ENCODE data around the gene NOCT.
A peak's percentile ranks its signal among the peaks of the same experiment; 100 is the strongest.
"Not testable (repeated sequence)": the region's sequence is repeated elsewhere in the genome, so short reads cannot be mapped to it uniquely, and the experiment has no call there.

Gene NOCT

GRCh38 chr4:139011225-139011950, 4.2 kb upstream of the NOCT start:
- DNase-seq (ENCODE audit: low spot score): no peak

- no peak for DNase-seq (ENCODE audit: low spot score)
These were observed 961 bp upstream of the NOCT start for GRCh38 chr4:139014371-139015268.

DNA sequence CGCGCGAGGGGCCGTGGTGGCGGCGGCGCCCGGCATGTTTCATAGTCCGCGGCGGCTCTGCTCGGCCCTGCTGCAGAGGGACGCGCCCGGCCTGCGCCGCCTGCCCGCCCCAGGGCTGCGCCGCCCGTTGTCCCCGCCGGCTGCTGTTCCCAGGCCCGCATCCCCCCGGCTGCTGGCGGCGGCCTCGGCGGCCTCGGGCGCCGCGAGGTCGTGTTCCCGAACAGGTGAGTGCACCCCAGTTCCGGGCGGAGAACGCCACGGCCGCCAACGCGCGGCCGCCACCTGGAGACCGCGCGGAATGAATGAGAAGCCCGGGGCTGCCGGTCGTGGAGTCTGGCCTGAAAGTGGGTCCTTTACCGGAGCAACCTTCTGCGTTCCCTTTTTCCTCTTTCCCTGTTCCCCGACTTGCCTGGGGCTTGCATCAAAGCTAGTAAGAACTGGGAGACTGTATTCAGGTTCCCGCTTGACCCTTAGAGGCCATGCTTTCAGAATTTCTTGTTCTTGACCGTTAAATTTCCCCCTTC, 429 bp downstream of the NOCT start:
- peak; percentile 51 for DNase-seq (ENCODE audit: low spot score)

DNA sequence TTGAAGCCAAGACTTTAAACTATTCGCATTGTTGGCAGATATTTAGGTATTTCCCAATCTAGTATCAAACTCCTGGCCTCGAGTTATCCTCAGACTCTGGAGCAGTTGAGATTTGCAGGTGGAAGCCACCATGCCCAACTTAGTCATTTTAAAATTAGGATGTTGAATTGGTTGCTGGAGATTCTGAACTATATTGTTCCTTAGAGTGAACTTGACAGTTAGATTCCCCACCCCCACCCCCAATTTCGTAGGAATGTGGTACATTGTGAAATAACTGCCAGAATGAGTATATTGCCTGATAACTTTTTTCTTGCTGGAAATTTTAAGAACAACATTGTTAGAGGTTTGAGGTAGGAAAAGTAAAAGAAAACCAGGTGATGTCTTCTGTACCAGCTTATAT, 2.3 kb downstream of the NOCT start:
- no peak for DNase-seq (ENCODE audit: low spot score)

DNA sequence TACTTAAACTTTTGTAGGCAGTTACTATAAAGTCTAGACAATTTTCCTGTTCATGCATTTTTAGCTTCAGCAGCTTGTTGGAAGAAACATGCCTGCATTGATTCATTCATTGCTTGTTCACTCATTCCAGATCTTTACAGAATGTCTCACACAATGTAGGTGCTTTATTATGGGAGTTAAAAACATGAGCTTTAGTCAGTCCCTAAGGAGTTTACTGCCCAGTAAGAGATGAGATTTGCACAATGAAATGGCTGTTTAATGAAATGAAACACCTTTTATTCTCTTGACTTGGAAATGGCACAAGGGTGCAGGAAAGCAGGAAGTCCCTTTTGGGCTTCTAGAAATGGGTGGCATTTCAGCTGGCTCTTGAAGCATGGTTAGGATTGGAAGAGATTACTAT, 2.9 kb downstream of the NOCT start:
- DNase-seq (ENCODE audit: low spot score): no peak

GRCh38 chr4:139018971-139019758, 3.6 kb downstream of the NOCT start:
- no peak for DNase-seq (ENCODE audit: low spot score)

GRCh38 chr4:139020384-139020783, 4.8 kb downstream of the NOCT start:
- DNase-seq (ENCODE audit: low spot score): no peak

DNA sequence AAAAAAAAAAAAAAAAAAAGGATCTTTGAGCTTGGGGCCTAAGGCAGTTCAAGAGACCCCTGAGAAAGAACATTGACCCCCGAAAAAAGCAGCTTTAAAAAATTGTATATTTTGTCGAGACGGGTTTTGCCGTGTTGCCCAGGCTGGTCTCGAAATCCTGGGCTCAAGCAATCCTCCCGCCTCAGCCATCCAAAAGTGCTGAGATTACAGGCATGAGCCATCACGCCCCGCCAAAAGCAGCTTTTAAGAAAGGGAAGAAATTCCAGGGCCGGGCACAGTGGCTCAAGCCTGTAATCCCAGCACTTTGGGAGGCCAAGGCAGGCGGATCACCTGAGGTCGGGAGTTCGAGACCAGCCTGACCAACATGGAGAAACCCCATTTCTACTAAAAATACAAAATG, 5.5 kb downstream of the NOCT start:
- DNase-seq (ENCODE audit: low spot score): not testable (repeated sequence)

DNA sequence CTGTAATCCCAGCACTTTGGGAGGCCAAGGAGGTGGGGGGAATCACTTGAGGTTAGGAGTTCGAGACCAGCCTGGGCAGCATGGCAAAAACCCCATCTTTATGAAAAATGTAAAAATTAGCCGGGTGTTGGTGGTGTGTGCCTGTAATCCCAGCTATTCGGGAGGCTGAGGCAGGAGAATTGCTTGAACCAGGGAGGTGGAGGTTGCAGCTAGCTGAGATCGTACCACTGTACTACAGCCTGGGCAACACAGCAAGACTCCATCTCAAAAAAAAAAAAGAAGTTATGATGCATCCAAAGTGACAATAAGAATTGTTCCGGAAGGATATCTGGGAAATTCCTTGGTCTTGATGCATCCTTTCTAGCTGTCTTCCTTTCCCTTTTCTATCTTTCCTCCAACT, 7.3 kb downstream of the NOCT start:
- no peak for DNase-seq (ENCODE audit: low spot score)

- no peak for DNase-seq (ENCODE audit: low spot score)
These were observed 9.1 kb downstream of the NOCT start for GRCh38 chr4:139024686-139025085.

- no peak for DNase-seq (ENCODE audit: low spot score)
These were observed 10.3 kb downstream of the NOCT start for GRCh38 chr4:139025841-139026240.

GRCh38 chr4:139027776-139028175, 12.2 kb downstream of the NOCT start:
- no peak for DNase-seq (ENCODE audit: low spot score)

DNA sequence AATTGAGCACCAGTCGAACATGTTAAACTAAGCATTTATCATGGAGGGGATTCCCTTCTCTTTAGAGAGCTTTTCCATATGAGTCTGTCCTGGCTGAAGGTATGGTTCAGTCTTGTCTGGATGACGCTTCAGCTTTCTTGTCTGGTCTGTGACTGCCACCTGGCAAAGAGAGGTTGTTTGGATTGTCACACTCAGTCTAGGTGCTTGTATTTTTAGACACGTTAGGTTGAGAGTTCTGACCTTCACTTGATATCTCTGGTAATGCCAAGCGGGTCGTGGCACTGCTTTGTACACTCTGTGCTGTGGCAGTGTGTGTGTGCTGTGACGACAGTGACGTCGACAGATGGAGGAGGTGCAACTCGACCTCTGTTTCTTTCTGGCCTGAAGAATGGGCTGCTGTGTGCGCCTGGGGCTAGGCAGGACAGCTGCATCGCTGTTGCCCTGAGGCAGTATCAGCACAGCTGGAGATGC, 12.6 kb downstream of the NOCT start:
- no peak for DNase-seq (ENCODE audit: low spot score)

DNA sequence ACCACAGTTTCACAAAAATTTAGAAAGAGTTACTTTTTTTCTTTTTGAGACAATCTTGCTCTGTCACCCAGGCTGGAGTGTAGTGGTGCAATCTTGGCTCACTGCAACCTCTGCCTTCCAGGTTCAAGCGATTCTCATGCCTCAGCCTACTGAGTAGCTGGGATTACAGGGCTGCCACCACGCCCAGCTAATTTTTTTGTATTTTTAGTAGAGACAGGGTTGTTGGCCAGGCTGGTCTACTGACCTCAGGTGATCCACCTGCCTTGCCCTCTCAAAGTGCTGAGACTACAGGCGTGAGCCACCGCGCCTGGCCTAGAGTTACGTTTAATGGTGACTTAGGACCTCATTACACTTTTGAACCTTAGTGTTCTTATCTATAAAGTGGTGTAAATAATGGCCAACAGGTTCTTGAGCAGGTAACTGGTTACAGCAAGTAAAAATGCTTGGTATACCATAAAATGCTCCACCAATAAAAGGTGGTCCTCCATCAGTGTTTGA, 14.3 kb downstream of the NOCT start:
- DNase-seq (ENCODE audit: low spot score): not testable (repeated sequence)

DNA sequence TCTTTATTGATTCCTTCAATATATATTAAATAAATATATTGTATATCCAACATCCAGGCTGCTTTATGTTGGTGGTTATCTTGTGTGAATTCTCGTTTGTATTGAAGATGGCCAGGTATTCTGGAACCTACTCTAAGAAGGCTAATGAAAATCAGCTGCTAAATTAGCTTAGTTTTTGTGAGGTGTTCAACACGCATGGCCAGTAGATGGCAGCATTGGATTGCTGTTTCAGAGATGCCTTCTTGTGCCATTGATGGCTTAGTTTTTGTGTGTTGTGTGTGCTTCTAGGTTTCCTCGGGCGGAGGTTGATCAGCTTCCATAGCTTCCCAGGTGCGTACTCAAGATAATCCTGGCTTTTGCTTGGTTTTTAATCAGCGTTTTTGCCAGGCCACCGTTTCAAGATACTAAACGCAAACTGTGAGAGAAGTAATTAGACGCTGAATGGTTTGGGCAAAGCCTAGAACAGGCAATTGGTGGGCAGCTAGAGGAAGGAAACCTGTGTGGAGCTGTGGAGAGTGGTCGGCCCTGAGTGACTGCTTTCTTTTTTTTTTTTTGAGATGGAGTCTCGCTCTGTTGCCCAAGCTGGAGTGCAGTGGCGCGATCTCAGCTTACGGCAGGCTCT, 15.1 kb downstream of the NOCT start:
- DNase-seq (ENCODE audit: low spot score): peak; percentile 94

DNA sequence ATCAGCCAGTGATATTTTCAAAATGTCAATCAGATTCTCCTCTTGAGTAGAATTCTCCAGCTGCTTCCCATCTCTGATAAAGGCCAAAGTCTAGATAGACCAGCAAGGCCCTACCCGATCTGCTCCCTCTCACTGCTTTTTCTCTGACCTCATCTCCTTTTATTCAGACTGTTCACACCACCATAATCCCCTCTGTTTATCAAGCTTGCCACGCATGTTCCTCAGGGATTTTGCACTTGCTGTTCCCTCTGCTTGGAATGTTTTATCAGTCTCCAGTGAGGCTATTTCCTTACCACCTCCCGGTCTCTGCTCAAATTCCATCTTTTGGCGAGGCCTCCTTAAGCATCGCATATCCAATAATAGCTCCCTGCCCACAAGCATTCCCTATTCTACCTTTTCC, 20.1 kb downstream of the NOCT start:
- no peak for DNase-seq (ENCODE audit: low spot score)

DNA sequence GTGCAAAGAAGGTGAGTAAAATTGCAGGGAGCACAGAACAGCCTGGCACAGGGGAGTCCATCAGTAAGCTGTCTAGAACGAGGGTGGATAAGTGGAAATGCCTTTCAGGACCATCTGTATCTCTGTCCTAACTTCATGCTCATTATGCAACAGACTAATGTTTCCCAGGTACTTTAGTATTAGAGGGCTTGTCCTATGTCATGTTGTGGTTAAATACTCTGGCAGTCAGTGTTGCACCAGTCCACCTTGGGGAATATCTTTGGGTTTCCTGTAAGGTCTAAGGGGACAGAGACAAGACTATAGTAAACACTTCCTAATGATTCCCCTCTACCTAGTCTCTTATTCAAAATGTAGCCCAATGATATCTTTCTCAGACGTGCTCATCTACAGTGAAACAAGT, 21.3 kb downstream of the NOCT start:
- no peak for DNase-seq (ENCODE audit: low spot score)

DNA sequence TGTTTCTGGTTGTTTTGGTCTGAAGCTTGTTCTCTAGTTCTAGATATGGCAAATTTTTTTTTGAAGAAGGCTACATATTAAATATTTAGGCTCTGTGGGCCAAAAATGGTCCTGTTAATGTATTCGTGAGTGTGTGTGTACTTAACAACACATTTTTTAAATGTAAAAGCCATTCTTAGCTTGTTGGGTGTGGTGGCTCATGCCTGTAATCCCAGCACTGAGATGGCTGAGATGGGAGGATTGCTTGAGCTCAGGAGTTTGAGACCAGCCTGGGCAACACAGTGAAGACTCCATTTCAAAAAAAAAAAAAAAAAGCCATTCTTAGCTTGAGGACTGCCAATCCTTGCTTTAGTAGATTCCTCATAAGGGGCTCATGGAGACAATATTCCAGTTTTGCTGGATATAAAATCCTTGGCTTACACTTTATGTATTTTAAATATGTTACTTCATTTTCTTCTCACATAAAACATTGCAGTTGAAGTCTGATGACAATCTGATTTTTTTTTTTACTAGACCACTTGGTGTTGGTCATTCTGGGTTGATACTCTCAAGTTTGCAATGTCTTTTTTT, 23.4 kb downstream of the NOCT start:
- DNase-seq (ENCODE audit: low spot score): no peak

DNA sequence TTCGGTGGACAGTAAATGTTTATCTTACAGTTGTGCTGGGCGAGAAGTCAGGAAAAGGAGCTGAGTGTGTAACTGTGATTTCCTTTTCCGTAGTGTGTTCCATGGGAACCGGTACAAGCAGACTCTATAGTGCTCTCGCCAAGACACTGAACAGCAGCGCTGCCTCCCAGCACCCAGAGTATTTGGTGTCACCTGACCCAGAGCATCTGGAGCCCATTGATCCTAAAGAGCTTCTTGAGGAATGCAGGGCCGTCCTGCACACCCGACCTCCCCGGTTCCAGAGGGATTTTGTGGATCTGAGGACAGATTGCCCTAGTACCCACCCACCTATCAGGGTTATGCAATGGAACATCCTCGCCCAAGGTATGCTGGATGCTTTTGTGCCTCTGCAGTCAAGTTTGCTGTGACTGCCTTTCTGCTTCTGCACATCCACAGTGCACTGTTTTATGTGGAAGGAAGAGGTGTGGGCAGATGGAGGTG, 27.4 kb downstream of the NOCT start:
- no peak for DNase-seq (ENCODE audit: low spot score)

GRCh38 chr4:139044291-139044690, 28.7 kb downstream of the NOCT start:
- DNase-seq (ENCODE audit: low spot score): no peak

DNA sequence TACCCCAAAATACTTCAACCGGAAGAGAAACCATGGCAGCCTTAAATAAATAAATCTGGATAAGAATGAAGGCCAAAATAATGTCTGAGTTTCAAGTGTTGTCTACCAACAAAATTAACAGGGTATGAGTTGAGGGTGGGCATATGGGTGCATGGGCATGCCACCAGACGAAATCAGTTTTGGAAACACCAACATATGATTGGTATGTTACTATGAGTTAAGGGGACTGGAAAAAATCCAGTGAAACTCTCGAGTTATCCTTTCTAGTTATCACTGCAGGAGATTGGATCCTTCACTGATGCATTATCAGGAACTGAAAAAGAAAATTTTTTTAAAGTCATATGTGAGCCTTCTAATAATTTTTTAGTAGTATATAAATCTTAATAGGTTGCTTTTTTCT, 32.4 kb downstream of the NOCT start:
- no peak for DNase-seq (ENCODE audit: low spot score)

Data from cerebellar cortex (tissue), 1 donor.